GM18909 (cell line): Measurements from ENCODE around the gene SFMBT1.
A peak's percentile ranks its signal among the peaks of the same experiment; 100 is the strongest.

Experiments
- ATAC-seq: cut with Tn5 transposase; IDR thresholded peaks from one replicate; pipeline ENCODE4 v1.9.1; 2021; ENCODE audit warnings: mild to moderate bottlenecking; ENCODE audit not compliant: unreplicated experiment, poor library complexity

SFMBT1 gene

DNA sequence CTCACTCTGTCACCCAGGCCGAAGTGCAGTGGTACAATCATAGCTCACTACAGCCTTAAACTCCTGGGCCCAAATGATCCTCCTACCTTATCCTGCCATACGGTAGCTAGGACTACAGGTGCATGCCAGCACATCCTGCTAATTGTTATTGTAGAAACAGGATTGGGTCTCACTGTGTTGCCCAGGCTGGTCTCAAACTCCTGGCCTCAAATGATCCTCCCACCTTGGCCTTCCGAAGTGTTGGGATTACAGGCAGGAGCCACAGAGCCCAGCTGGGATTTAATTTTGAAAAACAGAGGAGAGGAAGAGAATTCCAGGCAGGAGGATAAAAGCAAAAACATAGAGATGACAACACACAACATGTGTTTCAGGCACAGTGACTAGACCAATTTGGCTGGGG, 40.5 kb downstream of the SFMBT1 start:
- no peak for ATAC-seq

- no peak for ATAC-seq
Measured at GRCh38 chr3:53003320-53003719, 42.6 kb downstream of the SFMBT1 start.

DNA sequence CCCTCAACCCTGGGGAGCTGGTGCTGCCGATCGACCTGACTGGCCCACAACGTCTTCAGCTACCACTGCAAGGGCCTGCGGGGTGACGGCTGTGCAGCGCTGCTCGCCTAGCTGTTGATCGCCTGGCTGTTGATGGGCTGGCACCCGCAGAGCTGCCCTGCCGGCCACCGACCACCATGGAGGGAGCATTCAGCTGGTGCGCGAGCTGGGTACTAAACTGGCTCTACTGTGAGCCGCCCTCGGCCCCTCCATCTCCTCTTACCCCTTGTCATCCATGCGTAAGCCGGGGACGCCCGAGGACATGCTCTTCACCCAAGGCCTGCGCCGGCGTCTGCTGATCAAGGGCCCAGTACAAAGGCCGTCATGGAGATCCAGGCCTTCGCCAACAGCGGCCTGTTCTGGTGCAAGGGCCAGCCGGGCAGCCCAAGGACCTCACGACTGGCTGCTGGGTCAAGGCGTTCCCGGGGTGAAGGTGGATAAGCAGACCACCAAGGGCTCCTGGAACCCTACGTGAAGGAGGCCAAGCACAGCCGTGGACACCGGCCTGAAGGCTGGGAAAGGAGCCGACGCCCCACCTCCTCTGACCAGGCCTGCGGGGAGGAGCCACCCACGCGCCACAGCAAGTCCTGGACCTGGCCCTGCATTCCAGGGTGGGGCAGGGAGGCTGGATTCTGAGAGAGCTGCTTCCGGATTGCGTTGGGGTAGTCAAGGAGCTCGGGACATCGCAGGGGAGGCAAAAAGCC, 46.9 kb downstream of the SFMBT1 start:
- no peak for ATAC-seq

DNA sequence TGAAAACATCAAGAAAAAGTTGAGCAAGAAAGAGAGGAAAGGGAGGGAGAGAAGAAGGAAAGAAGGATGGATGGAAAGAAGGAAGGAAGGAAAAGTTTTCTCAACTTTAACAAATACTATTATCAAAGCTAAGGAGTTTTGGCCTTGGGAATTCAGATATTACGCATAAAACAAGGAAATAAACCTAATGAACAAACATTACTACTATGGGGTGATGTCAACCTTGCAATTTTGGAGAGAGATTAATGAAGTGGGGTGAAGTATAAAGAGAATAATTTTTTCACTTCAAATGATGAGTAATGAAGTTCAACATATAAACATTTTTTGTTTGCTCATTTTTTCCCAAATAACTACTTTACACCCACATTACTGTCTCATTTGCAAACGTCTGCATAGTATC, 55.2 kb downstream of the SFMBT1 start:
- ATAC-seq: no peak

- no peak for ATAC-seq
Measured at GRCh38 chr3:52986938-52987337, 58.9 kb downstream of the SFMBT1 start.

GRCh38 chr3:52986049-52986448, 59.8 kb downstream of the SFMBT1 start:
- no peak for ATAC-seq

- ATAC-seq: peak; percentile 25
Measured at GRCh38 chr3:52983828-52984227, 62.0 kb downstream of the SFMBT1 start.

DNA sequence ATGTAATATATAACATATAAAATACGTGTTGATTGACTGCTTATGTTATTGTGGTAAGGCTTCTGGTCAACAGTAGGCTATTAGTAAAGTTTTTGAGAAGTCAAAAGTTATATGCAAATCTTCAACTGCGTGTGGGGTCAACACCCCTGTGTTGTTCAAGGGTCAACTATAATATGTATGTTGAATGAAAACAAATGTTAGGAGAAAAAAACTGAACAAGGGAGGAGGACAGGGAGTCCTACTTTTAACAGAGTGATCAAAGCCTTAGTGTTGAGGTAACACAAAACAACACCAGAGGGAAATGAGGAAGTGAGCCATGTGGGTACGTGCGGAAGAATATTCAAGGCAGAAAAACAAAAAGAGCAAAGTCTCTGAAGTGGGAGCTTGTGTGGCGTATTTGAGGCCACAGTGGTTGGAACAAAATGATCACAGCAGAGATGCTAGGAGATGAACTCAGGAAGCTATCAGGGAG, 62.5 kb downstream of the SFMBT1 start:
- peak; percentile 87 for ATAC-seq

DNA sequence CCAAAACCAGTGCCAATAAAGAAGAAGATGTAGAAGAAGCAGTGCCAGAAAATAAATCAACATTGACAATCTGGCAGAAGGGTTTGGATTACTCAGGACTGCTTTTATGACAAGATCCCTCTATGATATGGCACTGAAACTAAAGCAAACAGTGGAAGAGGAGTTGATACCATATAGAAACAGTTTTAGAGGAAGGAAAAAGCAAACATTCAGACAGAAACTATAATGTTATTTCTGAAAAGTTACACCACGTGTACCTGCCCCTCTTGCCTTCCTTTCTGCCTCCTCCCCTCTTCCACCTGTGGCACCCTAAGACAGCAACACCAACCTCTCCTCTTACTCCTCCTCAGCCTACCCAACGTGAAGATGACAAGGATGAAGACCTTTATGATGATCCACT, 63.0 kb downstream of the SFMBT1 start:
- peak; percentile 39 for ATAC-seq

GRCh38 chr3:52979190-52979983, 66.5 kb downstream of the SFMBT1 start:
- ATAC-seq: no peak

DNA sequence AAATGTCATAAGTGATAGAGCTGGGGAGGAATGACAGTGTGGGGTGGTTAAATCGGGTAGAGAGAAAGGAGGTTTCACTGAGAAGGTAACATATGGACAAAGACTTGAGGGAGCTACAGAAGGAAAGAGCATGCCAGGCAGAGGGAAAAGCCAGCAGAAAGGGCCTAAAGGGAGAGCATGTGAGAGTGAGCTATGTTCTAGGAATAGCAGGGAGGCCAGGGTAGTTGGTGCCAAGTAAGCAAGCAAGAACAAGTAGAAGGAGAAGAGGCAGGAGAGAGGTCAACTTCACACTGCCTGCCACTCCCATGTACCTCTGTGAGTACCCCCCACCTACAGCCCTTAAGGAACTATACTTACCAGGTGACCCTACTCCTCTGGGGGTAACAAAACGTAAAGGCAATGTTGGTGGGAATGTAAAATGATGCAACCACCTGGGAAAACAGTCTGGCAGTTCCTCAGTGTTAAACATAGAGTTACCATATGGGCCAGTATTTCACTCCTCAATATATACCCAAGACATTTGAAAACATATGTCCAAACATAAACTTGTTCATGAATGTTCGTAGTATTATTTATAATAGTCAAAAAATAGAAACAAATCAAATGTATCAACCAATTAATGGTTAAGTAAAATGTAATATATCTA, 67.6 kb downstream of the SFMBT1 start:
- no peak for ATAC-seq

DNA sequence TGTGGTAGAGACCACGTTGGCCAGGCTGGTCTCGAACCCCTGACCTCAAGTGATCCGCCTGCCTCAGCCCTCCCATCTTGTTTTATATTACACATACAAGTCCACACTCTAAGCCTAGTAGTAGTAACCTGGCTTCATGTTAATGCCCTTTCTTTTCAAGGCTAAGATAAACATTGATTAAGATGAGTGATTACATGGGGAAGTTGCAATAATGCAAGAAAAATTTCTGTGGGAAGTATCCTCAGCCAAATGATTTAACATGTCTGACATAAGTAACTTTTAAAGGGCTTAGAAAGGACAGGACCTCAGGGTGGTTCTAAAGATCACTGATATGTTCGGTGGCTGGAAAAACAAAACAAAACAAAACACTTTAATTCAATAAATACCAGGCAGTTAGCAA, 72.1 kb downstream of the SFMBT1 start:
- no peak for ATAC-seq

GRCh38 chr3:52971895-52972294, 74.0 kb downstream of the SFMBT1 start:
- no peak for ATAC-seq

GRCh38 chr3:52967398-52967797, 78.5 kb downstream of the SFMBT1 start:
- ATAC-seq: no peak

GRCh38 chr3:52962160-52962559, 83.7 kb downstream of the SFMBT1 start:
- no peak for ATAC-seq

- ATAC-seq: no peak
Measured at GRCh38 chr3:52959773-52960172, 86.1 kb downstream of the SFMBT1 start.

DNA sequence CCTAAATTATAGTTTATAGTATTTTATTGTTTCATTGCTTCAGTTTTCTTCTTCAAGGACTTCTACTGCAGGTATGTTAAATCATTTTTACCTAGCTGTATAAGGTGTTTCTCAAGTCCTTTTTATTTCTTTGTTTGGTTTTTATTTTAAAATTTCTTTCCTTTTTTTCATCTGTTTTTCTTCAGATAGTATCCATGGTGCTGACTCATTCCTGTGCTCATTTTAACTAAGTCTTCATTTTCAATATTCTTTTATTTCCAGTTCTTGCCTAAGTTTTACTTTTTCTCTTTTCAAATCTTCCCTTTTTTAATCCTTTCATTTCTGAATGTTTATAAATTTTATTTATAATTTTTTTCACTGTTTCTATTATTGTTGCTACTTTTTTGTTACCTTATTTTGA, 106.3 kb downstream of the SFMBT1 start:
- ATAC-seq: no peak

DNA sequence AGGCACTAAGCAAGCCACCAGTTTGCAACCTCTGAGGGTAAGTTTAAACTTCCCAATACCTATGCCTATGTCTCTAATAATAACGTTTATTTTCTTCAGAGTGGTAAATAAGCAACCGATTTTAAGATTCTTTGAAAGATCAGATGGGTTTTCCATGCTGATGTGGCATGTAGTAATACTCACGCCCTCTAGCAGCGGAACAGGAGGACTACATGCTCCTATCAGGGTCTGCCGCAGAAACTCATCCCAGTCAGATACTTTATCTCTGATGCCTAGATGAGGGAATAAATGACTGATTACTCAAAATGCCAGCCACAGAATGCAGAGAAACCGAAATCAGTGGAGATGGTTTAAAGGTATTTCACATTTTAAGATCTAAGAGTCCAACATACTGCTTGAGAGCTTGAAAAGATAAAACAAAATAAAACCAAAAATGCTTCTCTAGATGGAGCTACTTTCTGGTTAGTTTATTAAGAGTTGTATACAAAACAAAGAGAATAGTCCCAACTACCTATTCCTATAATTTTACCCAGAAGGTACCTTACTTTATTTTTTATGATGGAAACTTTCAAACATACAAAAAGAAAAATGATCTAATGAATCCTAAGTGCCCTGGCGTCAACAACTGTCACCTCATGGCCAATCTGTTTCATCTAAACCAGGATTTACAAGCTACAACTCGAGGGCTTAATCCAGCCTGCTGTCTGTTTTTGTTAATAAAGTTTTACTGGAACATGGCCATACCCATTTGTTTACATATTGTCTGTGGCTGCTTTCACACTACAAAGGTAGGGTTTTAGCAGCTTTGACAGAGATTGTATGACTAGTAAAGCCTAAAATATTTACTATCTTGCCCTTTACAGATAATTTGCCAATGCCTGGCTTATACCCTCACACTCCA, 111.0 kb downstream of the SFMBT1 start:
- no peak for ATAC-seq

GRCh38 chr3:52931889-52932288, 114.0 kb downstream of the SFMBT1 start:
- ATAC-seq: no peak

DNA sequence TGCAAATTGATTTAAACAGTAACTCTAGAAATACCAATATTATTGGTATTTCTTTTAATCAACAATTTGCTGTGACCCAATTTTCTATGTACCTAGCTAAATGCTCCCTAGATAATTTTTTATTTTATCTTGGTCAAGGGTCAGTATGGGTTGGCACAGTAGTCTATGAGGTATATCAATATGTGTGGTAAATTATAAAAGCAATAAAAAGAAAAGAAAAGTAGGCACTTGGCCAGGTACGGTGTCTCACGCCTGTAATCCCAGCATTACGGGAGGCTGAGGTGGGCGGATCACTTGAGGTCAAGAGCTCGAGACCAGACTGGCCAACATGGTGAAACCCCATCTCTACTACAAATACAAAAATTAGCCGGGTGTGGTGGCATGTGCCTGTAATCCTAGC, 114.5 kb downstream of the SFMBT1 start:
- ATAC-seq: no peak
